Progenitor cell of endocrine pancreas (in vitro differentiated cells): ENCODE data around the gene USHBP1. TPM values are rescaled to one million over a fixed set of nuclear protein-coding genes. Genes with fewer than 3 reads are reported as not detected.
A peak's percentile ranks its signal among the peaks of the same experiment; 100 is the strongest.

ENCODE experiments used
- DNase-seq: peaks from one replicate; pipeline ENCODE4 v3.0.0; 2021; ENCODE audit warnings: low spot score; ENCODE audit not compliant: unreplicated experiment
- H3K27ac Mint-ChIP-seq: 2 replicates; pipeline ENCODE4 v1.8.0; 2021; ENCODE audit warnings: mild to moderate bottlenecking, moderate library complexity, mixed read lengths
- H3K27me3 Mint-ChIP-seq: 2 replicates; pipeline ENCODE4 v1.8.0; 2021; ENCODE audit warnings: mixed read lengths
- H3K36me3 Mint-ChIP-seq: 2 replicates; pipeline ENCODE4 v1.8.0; 2022; ENCODE audit warnings: mixed read lengths; ENCODE audit not compliant: insufficient read depth
- H3K4me1 Mint-ChIP-seq: 2 replicates; pipeline ENCODE4 v1.8.0; 2021; ENCODE audit warnings: low read depth, mixed read lengths
- H3K4me3 Mint-ChIP-seq: 2 replicates; pipeline ENCODE4 v1.8.0; 2021; ENCODE audit warnings: low read depth, mild to moderate bottlenecking, moderate library complexity, mixed read lengths
- H3K9me3 Mint-ChIP-seq: 2 replicates; pipeline ENCODE4 v1.8.0; 2021; ENCODE audit warnings: low read depth, mixed read lengths
- total RNA-seq: library from RNA; stranded (reverse); gene quantifications from 2 replicates; pipeline ENCODE4 v1.2.1, GENCODE V29; 2021
- TF ChIP-seq, protein P1 (sequence below): fragments of 200-600 bp; sonication (generic); IDR thresholded peaks from one replicate; pipeline ENCODE4 v1.5.0; 2021; ENCODE audit warnings: antibody characterized with exemption, mild to moderate bottlenecking; ENCODE audit not compliant: unreplicated experiment

USHBP1 gene
- total RNA-seq, 1 donor from 2014 or later, result 0.38 TPM

DNA sequence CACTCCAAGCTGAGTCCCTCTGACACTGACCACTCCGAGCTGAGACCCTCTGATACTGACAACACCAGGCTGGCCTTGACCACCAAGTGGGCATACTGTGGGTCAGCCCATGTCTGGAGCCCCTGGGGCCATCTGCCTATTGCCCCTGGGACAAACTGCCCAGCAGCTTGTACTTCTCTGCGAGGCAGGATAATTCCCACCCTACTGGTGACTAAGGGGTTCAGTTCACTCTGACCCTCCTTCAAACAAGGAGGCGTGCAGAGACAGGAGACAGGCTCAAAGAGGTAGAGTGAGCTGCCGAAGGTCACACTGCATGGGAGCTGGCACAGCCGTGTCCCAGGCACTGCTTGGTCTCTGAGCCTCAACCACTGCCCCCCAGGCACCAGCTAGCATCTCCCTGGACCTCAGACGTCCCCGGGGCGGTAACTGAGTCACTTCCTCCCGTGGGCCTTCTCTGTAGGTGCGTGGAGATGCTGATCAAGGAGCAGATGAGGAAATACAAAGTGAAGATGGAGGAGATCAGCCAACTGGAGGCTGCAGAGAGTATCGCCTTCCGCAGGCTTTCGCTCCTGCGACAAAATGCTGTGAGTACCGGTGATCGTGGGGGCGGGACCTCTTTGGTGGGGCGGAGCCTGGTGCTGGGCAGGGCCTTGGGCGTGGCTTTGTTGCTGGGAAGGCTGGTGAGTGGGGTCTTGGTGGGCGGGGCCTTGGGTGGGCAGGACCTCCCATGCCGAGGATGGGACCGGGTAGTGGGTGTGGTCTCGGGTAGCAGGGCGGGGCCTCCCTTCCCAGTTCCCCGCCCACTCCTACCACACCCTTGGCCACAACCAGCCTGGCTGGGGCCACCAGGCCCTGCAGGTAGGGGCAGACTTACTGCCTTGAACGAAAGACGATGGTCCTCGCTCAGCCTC lies 55.2 kb downstream of the USHBP1 start:
- Mint-ChIP-seq H3K27ac (peak overlapping the region; percentile 52), H3K36me3 (peaks cover 16% of the 10 kb centered on the region), H3K4me1 (no peaks in the 10 kb centered on the region), H3K4me3 (no peak overlapping the region), H3K9me3 (no peaks in the 10 kb centered on the region), H3K27me3 (no peaks in the 10 kb centered on the region)
- no peak for DNase-seq
- TF ChIP-seq, protein P1, sequence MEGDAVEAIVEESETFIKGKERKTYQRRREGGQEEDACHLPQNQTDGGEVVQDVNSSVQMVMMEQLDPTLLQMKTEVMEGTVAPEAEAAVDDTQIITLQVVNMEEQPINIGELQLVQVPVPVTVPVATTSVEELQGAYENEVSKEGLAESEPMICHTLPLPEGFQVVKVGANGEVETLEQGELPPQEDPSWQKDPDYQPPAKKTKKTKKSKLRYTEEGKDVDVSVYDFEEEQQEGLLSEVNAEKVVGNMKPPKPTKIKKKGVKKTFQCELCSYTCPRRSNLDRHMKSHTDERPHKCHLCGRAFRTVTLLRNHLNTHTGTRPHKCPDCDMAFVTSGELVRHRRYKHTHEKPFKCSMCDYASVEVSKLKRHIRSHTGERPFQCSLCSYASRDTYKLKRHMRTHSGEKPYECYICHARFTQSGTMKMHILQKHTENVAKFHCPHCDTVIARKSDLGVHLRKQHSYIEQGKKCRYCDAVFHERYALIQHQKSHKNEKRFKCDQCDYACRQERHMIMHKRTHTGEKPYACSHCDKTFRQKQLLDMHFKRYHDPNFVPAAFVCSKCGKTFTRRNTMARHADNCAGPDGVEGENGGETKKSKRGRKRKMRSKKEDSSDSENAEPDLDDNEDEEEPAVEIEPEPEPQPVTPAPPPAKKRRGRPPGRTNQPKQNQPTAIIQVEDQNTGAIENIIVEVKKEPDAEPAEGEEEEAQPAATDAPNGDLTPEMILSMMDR, result no peak

- H3K9me3 Mint-ChIP-seq, result no peaks in the 10 kb centered on the region
- no peak for DNase-seq
- TF ChIP-seq, protein P1, result no peak
- H3K27ac Mint-ChIP-seq, result no peak overlapping the region
- H3K4me1 Mint-ChIP-seq, result no peaks in the 10 kb centered on the region
- H3K4me3 Mint-ChIP-seq, result no peak overlapping the region
- no peaks in the 10 kb centered on the region for H3K27me3 Mint-ChIP-seq
- H3K36me3 Mint-ChIP-seq, result peaks cover 27% of the 10 kb centered on the region
Measured at GRCh38 chr19:17206736-17207581, 57.6 kb downstream of the USHBP1 start.

DNA sequence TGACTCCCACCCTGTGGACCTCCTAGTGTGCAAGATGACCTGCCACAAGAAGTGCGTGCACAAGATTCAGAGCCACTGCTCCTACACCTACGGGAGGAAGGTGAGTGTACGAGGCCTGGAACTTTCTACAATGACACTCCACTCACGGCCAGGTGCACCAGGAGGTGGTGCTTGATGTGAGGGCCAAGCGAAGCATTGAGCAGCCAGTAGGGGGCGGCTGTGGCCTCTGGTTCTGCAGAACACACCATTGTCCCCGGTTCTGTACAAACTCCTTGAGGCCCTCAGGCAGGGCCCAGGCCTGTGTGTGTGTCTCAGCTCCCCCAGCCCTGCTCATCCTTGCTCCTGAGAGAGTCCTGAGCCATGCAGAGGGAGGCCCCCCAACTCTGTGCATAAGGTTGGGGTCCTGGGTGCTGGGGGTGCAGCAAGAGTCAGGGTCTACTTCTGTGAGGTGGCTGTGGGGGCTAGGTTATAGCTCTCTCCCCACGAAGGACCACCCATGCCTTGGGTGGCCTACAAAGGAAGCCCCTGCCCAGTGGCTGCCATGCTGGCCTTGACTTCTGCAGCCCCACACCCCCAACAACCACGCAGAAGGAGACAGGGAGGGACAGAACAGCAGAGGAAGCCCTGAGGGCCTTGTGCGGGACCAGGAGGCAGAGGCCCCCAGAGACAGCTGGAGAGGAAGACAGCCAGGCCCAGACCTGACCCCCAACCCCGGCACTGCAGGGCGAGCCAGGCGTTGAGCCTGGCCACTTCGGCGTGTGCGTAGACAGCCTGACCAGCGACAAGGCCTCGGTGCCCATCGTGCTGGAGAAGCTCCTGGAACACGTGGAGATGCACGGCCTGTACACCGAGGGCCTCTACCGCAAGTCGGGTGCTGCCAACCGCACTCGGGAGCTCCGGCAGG lies 59.1 kb downstream of the USHBP1 start:
- no peak overlapping the region for H3K4me3 Mint-ChIP-seq
- TF ChIP-seq, protein P1, result peak; percentile 70
- H3K27me3 Mint-ChIP-seq, result no peaks in the 10 kb centered on the region
- peaks cover 31% of the 10 kb centered on the region for H3K36me3 Mint-ChIP-seq
- H3K9me3 Mint-ChIP-seq, result no peaks in the 10 kb centered on the region
- H3K4me1 Mint-ChIP-seq, result no peaks in the 10 kb centered on the region
- peak; percentile 36 for DNase-seq
- H3K27ac Mint-ChIP-seq, result no peak overlapping the region

DNA sequence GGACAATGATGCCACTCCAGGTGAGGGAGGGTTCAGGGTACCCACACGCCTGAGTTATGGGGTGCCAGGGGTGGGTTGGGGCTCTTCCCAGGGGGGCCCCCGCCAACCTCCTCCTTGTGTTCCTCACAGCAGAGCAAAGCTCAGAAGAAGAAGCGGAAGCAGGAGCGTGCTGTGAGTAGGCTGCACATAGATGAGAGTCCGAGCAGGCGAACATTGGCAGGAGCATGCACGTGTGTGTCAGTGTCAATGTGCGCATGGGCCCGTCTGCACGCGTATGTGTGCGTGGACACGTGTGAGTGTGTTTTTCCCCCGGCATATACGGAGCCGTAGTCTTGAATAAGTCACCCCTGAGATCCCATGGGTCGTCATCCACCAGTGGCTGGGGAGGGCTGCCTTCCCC lies 61.8 kb downstream of the USHBP1 start:
- TF ChIP-seq, protein P1, result no peak
- no peaks in the 10 kb centered on the region for H3K4me1 Mint-ChIP-seq
- H3K9me3 Mint-ChIP-seq, result no peaks in the 10 kb centered on the region
- DNase-seq, result no peak
- H3K36me3 Mint-ChIP-seq, result peaks cover 29% of the 10 kb centered on the region
- no peaks in the 10 kb centered on the region for H3K27me3 Mint-ChIP-seq
- H3K4me3 Mint-ChIP-seq, result no peak overlapping the region
- no peak overlapping the region for H3K27ac Mint-ChIP-seq
